Trophoblast cell (in vitro differentiated cells and primary cell): ENCODE results near the gene SHISA5.

ENCODE experiments used
- DNase-seq, 2 donors: peaks; one replicate each; pipeline ENCODE4 v3.0.0-alpha.2; 2016
- H2AFZ ChIP-seq: 2 replicates; pipeline ENCODE4 v1.6.1; 2013; ENCODE audit warnings: low read length, moderate library complexity, mild to moderate bottlenecking; ENCODE audit not compliant: insufficient read depth, poor library complexity
- H2AK5ac ChIP-seq: 2 replicates; pipeline ENCODE4 v1.6.1; 2013; ENCODE audit warnings: mild to moderate bottlenecking, low read length
- H2BK120ac ChIP-seq: 2 replicates; pipeline ENCODE4 v1.6.1; 2013; ENCODE audit warnings: low read length, mild to moderate bottlenecking, moderate library complexity; ENCODE audit not compliant: insufficient read depth, poor library complexity
- H2BK12ac ChIP-seq: 2 replicates; pipeline ENCODE4 v1.6.1; 2013; ENCODE audit warnings: mild to moderate bottlenecking, low read length, moderate library complexity
- H2BK5ac ChIP-seq: 2 replicates; pipeline ENCODE4 v1.6.1; 2013; ENCODE audit warnings: low read length, low read depth, moderate library complexity, mild to moderate bottlenecking; ENCODE audit not compliant: poor library complexity
- H3K14ac ChIP-seq: 2 replicates; pipeline ENCODE4 v1.6.1; 2013; ENCODE audit warnings: mild to moderate bottlenecking, low read length
- H3K18ac ChIP-seq: 2 replicates; pipeline ENCODE4 v1.6.1; 2013; ENCODE audit warnings: mild to moderate bottlenecking, low read length
- H3K23ac ChIP-seq: 2 replicates; pipeline ENCODE4 v1.6.1; 2013; ENCODE audit warnings: low read length
- H3K27ac ChIP-seq: 2 replicates; pipeline ENCODE4 v1.5.1; 2013; ENCODE audit warnings: low read depth, mild to moderate bottlenecking, inconsistent platforms, low read length, moderate library complexity
- H3K27me3 ChIP-seq: 2 replicates; pipeline ENCODE4 v1.6.1; 2013; ENCODE audit warnings: inconsistent platforms, mild to moderate bottlenecking, low read length, moderate library complexity; ENCODE audit not compliant: insufficient read depth
- H3K36me3 ChIP-seq, 2 experiments: 1 replicate in 1 of 2; 2 replicates in 1 of 2; pipeline ENCODE4 v1.6.1; 2013; ENCODE audit warnings: low read length in 2 of 2, mild to moderate bottlenecking in 2 of 2, moderate library complexity in 1 of 2; ENCODE audit not compliant: insufficient read depth in 2 of 2, control insufficient read depth in 1 of 2
- H3K4ac ChIP-seq: 2 replicates; pipeline ENCODE4 v1.6.1; 2013; ENCODE audit warnings: low read depth, mild to moderate bottlenecking, low read length, moderate library complexity
- H3K4me1 ChIP-seq, 2 experiments: 1 replicate in 1 of 2; 2 replicates in 1 of 2; pipeline ENCODE4 v1.6.1; 2013; ENCODE audit warnings: low read length in 2 of 2, mild to moderate bottlenecking in 2 of 2, moderate library complexity in 1 of 2; ENCODE audit not compliant: insufficient read depth in 2 of 2, control insufficient read depth in 1 of 2
- H3K4me2 ChIP-seq: 2 replicates; pipeline ENCODE4 v1.6.1; 2013; ENCODE audit warnings: inconsistent platforms, mild to moderate bottlenecking, low read length, moderate library complexity
- H3K4me3 ChIP-seq: 2 replicates; pipeline ENCODE4 v1.5.1; 2013; ENCODE audit warnings: mild to moderate bottlenecking, low read depth, low read length, inconsistent platforms
- H3K79me1 ChIP-seq: one replicate; pipeline ENCODE4 v1.6.1; 2013; ENCODE audit warnings: low read length
- H3K79me2 ChIP-seq: 2 replicates; pipeline ENCODE4 v1.6.1; 2013; ENCODE audit warnings: low read length, mild to moderate bottlenecking; ENCODE audit not compliant: control insufficient read depth, insufficient read depth, poor library complexity
- H3K9ac ChIP-seq: 2 replicates; pipeline ENCODE4 v1.6.1; 2013; ENCODE audit warnings: mild to moderate bottlenecking, low read length
- H3K9me3 ChIP-seq: 2 replicates; pipeline ENCODE4 v1.6.1; 2013; ENCODE audit warnings: low read depth, mild to moderate bottlenecking, control low read depth, inconsistent platforms, low read length; ENCODE audit not compliant: insufficient read depth
- H4K12ac ChIP-seq: 2 replicates; pipeline ENCODE4 v1.6.1; 2013; ENCODE audit warnings: low read depth, mild to moderate bottlenecking, low read length, moderate library complexity
- H4K8ac ChIP-seq: 2 replicates; pipeline ENCODE4 v1.6.1; 2013; ENCODE audit warnings: low read depth, mild to moderate bottlenecking, low read length, moderate library complexity
- H4K91ac ChIP-seq: one replicate; pipeline ENCODE4 v1.6.1; 2013; ENCODE audit warnings: low read depth, mild to moderate bottlenecking, low read length, moderate library complexity
- WGBS: extraction: QIAGEN DNeasy Blood & Tissue Kit; methylation state at CpG from one replicate; pipeline ENCODE4 v1.1.7; 2013; ENCODE audit warnings: missing lambda C conversion rate; ENCODE audit not compliant: insufficient read length, insufficient coverage; ENCODE audit errors: extremely low coverage; 5-methylcytosine and 5-hydroxymethylcytosine counted together

The SHISA5 gene

DNA sequence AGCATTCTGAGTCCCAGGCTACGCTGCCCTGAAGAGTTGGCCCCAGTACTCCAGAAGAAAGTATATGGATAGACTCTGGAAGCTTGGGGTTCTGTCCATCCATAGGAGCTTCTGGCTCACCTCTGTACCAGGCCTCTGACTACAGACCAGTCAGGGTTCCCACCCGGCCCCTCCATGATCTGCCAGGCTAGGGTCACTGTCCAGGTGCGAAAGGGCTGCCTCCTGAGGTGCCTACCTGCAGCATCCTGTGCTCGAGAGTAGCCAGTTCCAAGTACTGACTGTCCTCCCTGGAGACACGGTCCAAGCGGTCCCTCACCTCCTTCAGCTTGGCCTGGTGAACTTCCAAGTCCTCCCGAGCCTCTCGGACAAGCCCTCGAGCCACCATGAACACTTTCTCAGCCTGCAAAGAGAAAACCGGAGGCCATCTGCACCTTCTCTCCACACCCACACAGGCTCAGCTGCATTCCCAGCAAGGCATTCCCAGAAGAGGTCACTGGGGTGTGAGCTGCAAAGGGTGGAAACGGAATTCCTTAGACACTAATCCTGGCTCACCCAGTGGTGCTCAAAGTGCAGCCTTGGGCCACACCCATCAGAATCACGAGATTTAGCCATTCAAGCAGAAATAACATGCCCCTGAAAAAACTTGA lies 70.4 kb downstream of the SHISA5 start:
- Histone ChIP-seq H2BK5ac (peak overlapping the region; percentile 5), H3K79me2 (peaks cover 7% of the 10 kb centered on the region), H3K27ac (peak overlapping the region; percentile 61), H2AK5ac (no peak overlapping the region), H3K9me3 (no peaks in the 10 kb centered on the region), H3K4me3 (no peak overlapping the region), H3K4me2 (no peak overlapping the region), H3K14ac (peak overlapping the region; percentile 9), H3K23ac (no peak overlapping the region), H3K36me3 (peaks cover 14 to 19% of the 10 kb centered on the region in 2 experiments), H2AFZ (no peak overlapping the region), H3K79me1 (peaks cover 16% of the 10 kb centered on the region), H4K91ac (peak overlapping the region; percentile 71), H2BK120ac (peak overlapping the region; percentile 1), H4K8ac (no peak overlapping the region), H3K27me3 (no peaks in the 10 kb centered on the region), H3K4me1 (peaks cover 31 to 35% of the 10 kb centered on the region in 2 experiments), H3K9ac (no peak overlapping the region), H2BK12ac (no peak overlapping the region), H4K12ac (no peak overlapping the region), H3K18ac (peak overlapping the region; percentile 37), H3K4ac (no peak overlapping the region)
- WGBS: no CpG with 5 or more reads among the region's 12 CpGs
- peak; percentile 90 to 96 for DNase-seq

DNA sequence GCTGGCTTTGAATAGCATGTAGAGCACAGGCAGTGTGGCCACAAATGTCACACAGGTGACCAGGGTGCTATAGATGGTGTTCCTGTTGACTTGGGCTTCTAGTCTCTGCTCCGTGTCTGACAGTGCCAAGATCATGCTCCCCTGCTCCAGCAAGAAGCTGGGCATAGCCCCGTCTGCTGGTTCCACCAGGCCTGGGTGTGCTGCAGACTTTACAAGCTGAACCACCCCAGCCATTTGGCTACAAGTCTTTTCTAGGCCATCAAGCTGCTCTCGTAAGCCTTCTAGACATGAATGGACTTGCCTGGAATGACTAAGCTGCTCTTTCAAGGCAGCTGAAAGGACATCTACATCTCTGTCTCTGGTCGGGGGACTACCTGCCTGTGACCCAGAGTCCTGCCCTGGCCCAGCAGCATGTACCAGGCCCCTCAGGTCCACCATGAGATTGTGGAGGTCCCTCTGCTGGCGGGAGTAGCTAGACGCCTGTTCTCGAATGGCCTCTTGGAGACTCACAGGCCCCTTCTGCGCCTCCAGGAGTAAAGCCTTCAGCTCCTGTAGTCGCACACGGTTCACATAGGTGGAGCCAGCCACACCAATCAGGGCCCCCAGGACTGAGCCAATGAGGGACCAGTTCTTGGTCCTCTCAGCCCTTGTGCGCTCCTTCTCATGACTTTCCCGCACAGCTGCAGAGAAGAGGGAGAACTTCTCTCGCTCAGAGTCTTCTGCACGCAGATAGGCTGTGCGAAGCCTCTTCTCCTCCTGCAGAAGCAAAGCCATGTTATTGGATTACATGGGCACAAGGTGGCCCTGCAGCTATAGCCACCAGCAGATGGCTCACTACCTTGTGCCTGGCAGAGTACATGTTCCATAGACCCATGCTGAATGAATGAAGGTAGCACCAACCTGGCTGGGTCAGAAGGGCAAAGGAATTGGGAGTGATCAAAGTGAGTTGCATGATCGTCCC lies 71.3 kb downstream of the SHISA5 start:
- H4K91ac ChIP-seq: peak overlapping the region; percentile 71
- H3K36me3 ChIP-seq: peaks cover 14 to 19% of the 10 kb centered on the region in 2 experiments
- no peak overlapping the region for H3K4me3 ChIP-seq
- no peak overlapping the region for H3K9ac ChIP-seq
- peak overlapping the region; percentile 14 for H4K8ac ChIP-seq
- peak; percentile 21 to 54 for DNase-seq
- H3K4me2 ChIP-seq: no peak overlapping the region
- peak overlapping the region; percentile 44 for H2BK5ac ChIP-seq
- H3K18ac ChIP-seq: no peak overlapping the region
- H3K23ac ChIP-seq: no peak overlapping the region
- peak overlapping the region; percentile 18 for H3K14ac ChIP-seq
- no peak overlapping the region for H2AK5ac ChIP-seq
- peaks cover 16% of the 10 kb centered on the region for H3K79me1 ChIP-seq
- no peak overlapping the region for H4K12ac ChIP-seq
- no peak overlapping the region for H2BK12ac ChIP-seq
- peaks cover 15% of the 10 kb centered on the region for H3K79me2 ChIP-seq
- peaks cover 39 to 44% of the 10 kb centered on the region in 2 experiments for H3K4me1 ChIP-seq
- no peaks in the 10 kb centered on the region for H3K27me3 ChIP-seq
- H2BK120ac ChIP-seq: peak overlapping the region; percentile 21
- no CpG with 5 or more reads among the region's 16 CpGs for WGBS
- peak overlapping the region; percentile 61 for H3K27ac ChIP-seq
- H3K9me3 ChIP-seq: no peaks in the 10 kb centered on the region
- H3K4ac ChIP-seq: no peak overlapping the region
- H2AFZ ChIP-seq: no peak overlapping the region

GRCh38 chr3:48431224-48432029 lies 72.5 kb downstream of the SHISA5 start:
- no peak overlapping the region for H2BK120ac ChIP-seq
- peaks cover 16% of the 10 kb centered on the region for H3K79me1 ChIP-seq
- peaks cover 19% of the 10 kb centered on the region for H3K79me2 ChIP-seq
- no peak overlapping the region for H3K27ac ChIP-seq
- no peak overlapping the region for H3K4me2 ChIP-seq
- no peaks in the 10 kb centered on the region for H3K9me3 ChIP-seq
- H3K18ac ChIP-seq: no peak overlapping the region
- no peaks in the 10 kb centered on the region for H3K27me3 ChIP-seq
- DNase-seq: no peak
- H4K8ac ChIP-seq: no peak overlapping the region
- H3K23ac ChIP-seq: no peak overlapping the region
- H2BK12ac ChIP-seq: peak overlapping the region; percentile 12
- no peak overlapping the region for H3K4me3 ChIP-seq
- H4K12ac ChIP-seq: peak overlapping the region; percentile 14
- H3K36me3 ChIP-seq: peaks cover 14 to 19% of the 10 kb centered on the region in 2 experiments
- H2AK5ac ChIP-seq: no peak overlapping the region
- H3K4ac ChIP-seq: no peak overlapping the region
- WGBS: no CpG with 5 or more reads among the region's 8 CpGs
- H3K4me1 ChIP-seq: peaks cover 42 to 47% of the 10 kb centered on the region in 2 experiments
- no peak overlapping the region for H2BK5ac ChIP-seq
- peak overlapping the region; percentile 38 for H4K91ac ChIP-seq
- no peak overlapping the region for H2AFZ ChIP-seq
- peak overlapping the region; percentile 6 for H3K14ac ChIP-seq
- H3K9ac ChIP-seq: no peak overlapping the region

GRCh38 chr3:48430708-48431101 lies 73.3 kb downstream of the SHISA5 start:
- Histone ChIP-seq H2BK120ac (no peak overlapping the region), H4K91ac (peak overlapping the region; percentile 37)

More at GRCh38 chr3:48430708-48431101, 73.3 kb downstream of the SHISA5 start:
- H2AK5ac ChIP-seq: peak overlapping the region; percentile 45
- no peak overlapping the region for H3K9ac ChIP-seq
- no peak overlapping the region for H2BK5ac ChIP-seq
- H3K14ac ChIP-seq: peak overlapping the region; percentile 5
- H3K9me3 ChIP-seq: no peaks in the 10 kb centered on the region
- peak overlapping the region; percentile 20 for H2BK12ac ChIP-seq
- H3K18ac ChIP-seq: peak overlapping the region; percentile 19
- peak overlapping the region; percentile 28 for H4K8ac ChIP-seq
- H3K27ac ChIP-seq: no peak overlapping the region
- DNase-seq: no peak
- H3K4ac ChIP-seq: peak overlapping the region; percentile 40
- H3K27me3 ChIP-seq: no peaks in the 10 kb centered on the region
- peaks cover 47 to 54% of the 10 kb centered on the region in 2 experiments for H3K4me1 ChIP-seq
- no peak overlapping the region for H3K4me2 ChIP-seq
- H3K79me1 ChIP-seq: peaks cover 16% of the 10 kb centered on the region
- H3K23ac ChIP-seq: no peak overlapping the region
- WGBS: no CpG with 5 or more reads among the region's 1 CpG
- H4K12ac ChIP-seq: no peak overlapping the region
- H3K79me2 ChIP-seq: peaks cover 20% of the 10 kb centered on the region
- no peak overlapping the region for H2AFZ ChIP-seq
- no peak overlapping the region for H3K4me3 ChIP-seq
- H3K36me3 ChIP-seq: peaks cover 14 to 19% of the 10 kb centered on the region in 2 experiments
